ENCODE results near the gene MYOZ3.

Gene MYOZ3

DNA sequence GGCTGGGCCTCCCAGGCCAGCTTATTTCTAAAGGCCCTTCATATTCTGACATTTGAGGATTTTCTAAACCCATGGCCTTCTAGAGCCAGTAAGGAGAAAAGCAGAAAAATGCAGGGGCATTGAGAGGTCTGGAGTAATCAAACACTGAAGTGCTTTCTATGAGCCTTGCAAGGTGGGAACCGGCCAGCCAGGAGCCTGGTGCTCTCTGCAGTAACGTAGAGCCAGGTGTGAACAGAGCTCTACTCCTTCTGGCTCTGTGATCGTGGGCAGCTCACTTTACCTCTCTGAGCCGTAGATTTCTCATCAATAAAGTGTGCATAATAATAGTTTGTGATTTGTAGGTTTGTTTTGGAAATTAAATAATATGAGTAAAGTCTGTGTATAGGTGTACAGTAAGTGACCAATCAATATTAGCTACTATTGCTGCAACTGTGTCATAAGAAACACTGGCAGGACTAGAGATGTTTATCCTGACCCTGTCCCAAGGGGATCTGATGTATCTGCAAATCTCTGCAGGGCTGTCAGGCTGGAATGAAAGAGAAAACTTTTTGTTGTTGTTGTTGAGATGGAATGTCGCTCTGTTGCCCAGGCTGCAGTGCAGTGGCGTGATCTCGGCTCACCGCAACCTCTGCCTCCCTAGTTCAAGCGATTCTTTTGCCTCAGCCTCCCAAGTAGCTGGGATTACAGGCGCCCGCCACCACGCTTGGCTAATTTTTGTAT, 17.9 kb upstream of the MYOZ3 start:
- DNase-seq = no peak

DNA sequence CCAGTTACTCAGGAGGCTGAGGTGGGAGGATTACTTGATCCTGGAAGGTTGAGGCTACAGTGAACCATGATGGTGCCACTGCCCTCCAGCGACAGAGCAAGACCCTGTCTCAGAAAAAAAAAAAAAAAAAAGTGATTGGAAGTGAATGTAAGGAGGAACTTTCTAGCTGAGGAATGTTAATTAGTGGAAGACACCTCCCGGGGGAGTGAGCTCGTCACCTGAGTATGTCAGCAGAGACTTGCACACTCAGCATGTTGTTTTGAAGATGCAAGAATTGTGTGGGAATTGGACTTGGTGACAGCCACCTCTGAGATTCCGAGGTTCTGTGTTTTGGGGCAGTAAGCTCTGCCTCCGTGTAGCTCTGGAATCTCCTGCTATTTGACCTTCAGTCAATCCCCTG, 17.0 kb upstream of the MYOZ3 start:
- no peak for DNase-seq

- no peak for DNase-seq
These were observed 16.5 kb upstream of the MYOZ3 start for GRCh38 chr5:150644514-150644913.

DNA sequence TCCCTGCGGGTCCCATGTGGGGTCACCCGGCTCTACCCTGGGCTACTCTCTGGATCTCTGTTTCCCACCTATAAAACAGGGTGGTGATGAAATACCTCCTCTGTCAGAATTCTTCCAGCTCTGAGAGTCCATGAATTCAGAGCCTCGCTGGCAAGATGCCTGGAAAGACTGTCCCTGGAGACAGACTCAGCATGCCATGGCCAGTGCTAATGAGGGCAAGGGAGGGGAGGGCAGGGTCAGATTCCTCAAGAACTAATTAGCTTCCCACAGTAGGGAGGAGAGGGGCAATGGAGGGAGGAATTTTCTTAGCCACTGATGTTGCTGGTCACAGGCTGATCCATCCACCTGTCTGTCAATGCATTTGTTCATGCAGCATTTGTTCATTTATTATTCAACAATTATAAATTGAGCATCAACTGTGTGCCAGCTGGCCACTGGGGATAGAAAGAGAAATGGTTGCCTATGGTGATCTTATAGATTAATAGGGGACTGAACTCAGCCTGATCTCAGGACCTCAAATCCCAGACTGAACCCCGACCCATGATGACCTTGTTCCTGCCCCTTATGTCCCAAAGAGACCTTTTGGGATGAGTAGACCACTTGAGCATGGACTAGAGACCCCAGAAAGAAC, 15.9 kb upstream of the MYOZ3 start:
- no peak for DNase-seq

DNA sequence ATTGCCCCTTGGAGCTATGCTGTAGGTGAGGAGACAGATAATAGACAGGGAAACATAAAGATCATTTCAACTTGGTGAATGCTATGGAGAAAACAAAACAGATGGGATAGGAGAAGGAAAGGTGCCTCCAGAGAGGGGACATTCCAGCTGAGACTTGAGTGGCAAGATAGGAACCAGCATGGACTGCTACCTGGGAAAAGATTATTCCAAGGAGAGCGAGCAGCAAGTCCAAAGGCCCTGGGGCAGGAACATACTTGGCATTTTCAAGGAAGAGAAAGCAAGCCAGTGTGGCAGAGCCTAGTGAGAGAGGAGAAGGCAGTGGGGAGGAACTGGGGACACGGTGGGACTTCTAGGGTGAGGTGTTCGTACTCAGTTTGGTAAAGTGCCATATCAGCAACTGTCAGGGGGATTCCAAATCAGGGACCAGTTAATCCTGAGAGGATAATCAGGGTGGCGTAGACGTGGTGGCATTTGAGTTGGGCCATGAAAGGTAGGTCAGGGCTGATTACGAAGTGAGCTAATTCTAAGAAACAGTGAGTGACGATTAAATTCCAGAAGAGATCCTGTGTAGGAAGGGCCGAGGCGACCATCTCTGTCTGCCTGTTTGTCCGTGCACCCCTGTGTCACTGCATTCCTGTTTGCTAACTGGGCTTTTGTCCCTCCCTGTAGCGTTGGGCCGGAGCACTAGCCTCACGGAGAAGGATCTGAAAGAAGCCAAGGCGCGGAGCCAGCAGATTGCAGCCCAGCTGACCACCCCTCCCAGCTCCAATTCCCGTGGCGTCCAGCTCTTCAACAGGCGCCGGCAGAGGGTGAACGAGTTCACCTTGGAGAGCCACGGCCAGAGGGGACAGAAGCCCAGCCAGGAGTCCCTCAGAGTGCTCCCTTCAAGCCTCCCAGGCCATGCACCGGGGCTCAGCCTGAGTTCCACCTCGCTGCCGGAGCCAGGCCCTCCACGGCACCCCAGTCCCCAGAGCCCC, 13.5 kb upstream of the MYOZ3 start:
- no peak for DNase-seq

DNA sequence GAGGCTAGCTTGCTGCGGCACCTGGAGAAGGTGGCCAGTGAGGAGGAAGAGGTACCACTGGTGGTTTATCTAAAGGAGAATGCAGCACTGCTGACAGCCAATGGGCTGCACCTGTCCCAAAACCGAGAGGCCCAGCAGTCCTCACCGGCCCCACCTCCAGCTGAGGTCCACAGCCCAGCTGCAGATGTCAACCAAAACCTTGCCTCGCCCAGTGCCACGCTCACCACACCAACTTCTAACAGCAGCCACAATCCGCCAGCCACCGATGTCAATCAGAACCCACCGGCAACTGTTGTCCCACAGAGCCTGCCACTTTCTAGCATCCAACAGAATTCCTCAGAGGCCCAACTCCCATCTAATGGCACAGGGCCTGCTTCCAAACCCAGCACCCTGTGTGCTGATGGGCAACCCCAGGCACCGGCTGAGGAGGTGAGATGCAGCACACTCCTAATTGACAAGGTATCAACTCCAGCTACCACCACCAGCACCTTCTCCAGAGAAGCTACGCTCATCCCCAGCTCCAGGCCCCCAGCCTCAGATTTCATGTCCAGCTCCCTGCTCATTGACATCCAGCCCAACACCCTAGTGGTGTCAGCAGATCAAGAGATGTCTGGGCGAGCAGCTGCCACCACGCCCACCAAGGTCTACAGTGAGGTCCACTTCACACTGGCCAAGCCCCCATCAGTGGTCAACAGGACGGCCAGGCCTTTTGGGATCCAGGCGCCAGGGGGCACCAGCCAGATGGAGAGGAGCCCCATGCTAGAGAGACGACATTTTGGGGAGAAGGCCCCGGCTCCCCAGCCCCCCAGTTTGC, 12.6 kb upstream of the MYOZ3 start:
- DNase-seq = no peak

GRCh38 chr5:150649108-150650020, 11.7 kb upstream of the MYOZ3 start:
- no peak for DNase-seq

DNA sequence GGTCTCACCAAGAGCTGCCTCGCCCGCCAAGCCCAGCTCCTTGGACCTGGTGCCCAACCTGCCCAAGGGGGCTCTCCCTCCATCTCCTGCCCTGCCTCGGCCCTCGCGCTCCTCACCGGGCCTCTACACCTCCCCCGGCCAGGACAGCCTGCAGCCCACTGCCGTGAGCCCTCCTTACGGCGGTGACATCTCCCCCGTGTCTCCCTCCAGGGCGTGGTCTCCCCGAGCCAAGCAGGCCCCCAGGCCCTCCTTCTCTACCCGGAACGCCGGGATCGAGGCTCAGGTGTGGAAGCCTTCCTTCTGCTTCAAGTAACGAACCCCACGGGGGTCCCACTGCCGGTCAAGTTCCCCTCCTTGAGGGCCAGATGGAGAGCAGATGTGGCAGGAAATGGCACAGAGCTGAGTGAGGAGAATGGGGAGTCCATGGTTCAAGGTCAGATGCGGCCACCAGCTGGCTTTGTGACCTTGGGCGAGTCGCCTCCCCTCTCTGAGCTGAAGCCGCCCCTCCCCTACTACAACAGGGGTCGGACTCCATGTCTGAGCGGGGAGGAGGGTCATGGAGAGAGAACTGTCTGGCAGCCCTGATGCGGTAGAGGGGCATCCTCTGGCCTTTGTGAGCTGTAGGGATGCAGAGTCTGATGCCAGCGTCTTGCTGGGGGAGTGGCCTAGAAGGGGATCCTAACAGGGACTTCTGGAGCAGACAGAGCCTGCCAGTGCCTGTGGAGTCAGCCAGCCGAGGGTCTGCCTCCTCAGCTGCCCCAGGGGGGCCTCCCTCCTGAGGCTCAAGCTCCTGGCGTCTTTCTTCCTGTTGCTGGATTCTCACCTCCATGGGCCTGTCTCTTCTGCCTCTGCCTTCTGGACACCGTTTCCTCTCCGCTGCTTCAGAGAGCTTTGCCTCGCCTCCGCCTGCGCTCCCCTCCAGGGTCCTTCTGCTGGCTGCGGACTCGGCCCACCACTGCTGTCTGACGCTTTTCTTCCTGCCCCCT, 10.7 kb upstream of the MYOZ3 start:
- no peak for DNase-seq

DNA sequence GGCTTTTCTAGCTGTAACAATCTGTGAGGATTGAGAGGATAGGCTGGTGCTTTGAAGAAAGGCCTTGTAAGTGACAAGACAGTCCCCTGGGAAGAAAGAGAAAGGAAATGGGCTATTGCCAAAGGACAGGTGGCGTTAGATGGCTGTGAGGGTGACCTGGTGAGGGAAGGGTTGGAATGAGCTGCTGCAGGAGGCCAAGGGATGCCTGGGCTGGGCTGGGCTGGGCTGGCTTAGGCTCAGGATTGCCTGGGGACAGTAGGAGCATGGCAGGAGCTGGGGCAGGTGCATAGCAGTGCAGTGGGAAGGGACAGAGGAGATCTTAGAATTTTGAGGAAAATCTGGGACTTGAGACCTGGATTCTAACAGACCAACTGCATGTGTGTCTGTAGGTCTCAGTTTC, 9.7 kb upstream of the MYOZ3 start:
- DNase-seq = no peak

DNA sequence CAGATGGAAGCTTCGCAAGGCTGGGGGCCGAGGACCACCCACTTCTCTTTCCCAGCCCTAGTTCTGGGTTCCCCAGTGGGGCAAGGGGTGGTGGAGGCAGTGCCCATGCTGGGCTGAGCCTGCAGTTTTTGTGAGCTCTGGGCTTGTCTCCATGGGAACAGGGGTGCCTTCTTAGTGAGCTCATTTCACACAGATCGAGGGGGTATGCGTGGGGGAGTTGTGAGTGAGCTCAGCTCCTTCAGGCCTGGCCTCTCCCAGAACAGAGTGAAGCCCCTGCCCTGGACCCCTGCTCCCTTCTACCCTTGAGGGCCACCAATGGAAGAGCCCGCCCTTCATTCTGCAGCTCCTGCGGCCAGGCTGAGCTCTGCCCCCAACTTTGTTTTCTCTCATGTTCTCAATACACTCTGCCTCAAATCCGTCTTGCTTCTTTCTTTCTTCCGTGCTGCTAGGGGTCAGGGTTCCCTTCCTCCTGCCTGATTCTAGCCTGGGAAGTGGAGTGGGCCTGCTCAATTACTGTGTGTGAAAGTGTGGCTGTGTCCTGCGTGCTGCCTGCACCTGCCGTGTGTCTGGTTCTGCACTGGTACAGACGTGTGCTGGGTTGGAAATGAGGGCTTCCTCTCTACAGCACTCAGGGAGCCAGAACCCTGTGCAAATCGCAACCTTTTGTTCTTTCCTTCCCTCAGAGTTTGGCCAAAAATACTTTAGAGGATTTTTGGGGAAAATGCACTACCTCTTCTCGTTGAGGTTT, 9.0 kb upstream of the MYOZ3 start:
- no peak for DNase-seq

GRCh38 chr5:150653145-150653761, 7.8 kb upstream of the MYOZ3 start:
- DNase-seq = no peak

GRCh38 chr5:150653762-150654556, 7.1 kb upstream of the MYOZ3 start:
- DNase-seq = no peak

- no peak for DNase-seq
These were observed 5.8 kb upstream of the MYOZ3 start for GRCh38 chr5:150655221-150655620.

GRCh38 chr5:150656191-150657132, 4.6 kb upstream of the MYOZ3 start:
- peak; percentile 74 for DNase-seq

- no peak for DNase-seq
These were observed 2.9 kb upstream of the MYOZ3 start for GRCh38 chr5:150658121-150658520.

DNA sequence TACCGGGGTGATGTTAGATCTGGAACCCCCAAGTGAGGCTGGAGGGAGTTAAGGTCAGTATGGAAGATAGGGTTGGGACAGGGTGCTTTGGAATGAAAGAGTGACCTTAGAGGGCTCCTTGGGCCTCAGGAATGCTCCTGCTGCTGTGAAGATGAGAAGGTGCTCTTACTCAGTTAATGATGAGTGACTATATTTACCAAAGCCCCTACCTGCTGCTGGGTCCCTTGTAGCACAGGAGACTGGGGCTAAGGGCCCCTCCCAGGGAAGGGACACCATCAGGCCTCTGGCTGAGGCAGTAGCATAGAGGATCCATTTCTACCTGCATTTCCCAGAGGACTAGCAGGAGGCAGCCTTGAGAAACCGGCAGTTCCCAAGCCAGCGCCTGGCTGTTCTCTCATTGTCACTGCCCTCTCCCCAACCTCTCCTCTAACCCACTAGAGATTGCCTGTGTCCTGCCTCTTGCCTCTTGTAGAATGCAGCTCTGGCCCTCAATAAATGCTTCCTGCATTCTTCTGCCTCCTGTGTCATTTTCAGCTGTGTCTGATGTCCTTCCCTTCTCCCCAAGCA, 2.3 kb upstream of the MYOZ3 start:
- no peak for DNase-seq

Data from activated CD4-positive, alpha-beta T cell treated with anti-CD3 and anti-CD28 coated beads for 48 hours (primary cell).